DOHH2 (cell line): ENCODE measurements around the gene TEX14.
A peak's percentile ranks its signal among the peaks of the same experiment; 100 is the strongest.

ENCODE experiments used
- H3F3A ChIP-seq: fragments of 200-600 bp; sonication (generic), shearing (Covaris generic); 2 replicates; pipeline ENCODE4 v1.6.0; 2016; ENCODE audit warnings: antibody characterized with exemption, mild to moderate bottlenecking; ENCODE audit not compliant: control insufficient read depth, insufficient read depth
- H3K27ac ChIP-seq: fragments of 200-600 bp; sonication (generic); 2 replicates; pipeline ENCODE4 v1.5.1; 2014; ENCODE audit warnings: low read depth, mild to moderate bottlenecking, low read length, moderate library complexity
- H3K27me3 ChIP-seq: fragments of 200-600 bp; sonication (generic); 2 replicates; pipeline ENCODE4 v1.6.1; 2014; ENCODE audit warnings: mild to moderate bottlenecking, low read length, mixed read lengths; ENCODE audit not compliant: control insufficient read depth
- H3K36me3 ChIP-seq: fragments of 200-600 bp; sonication (generic); 2 replicates; pipeline ENCODE4 v1.6.1; 2014; ENCODE audit warnings: mild to moderate bottlenecking, low read length, moderate library complexity, mixed read lengths; ENCODE audit not compliant: control insufficient read depth
- H3K4me1 ChIP-seq: fragments of 200-600 bp; sonication (generic); 2 replicates; pipeline ENCODE4 v1.6.1; 2014; ENCODE audit warnings: mild to moderate bottlenecking, low read length, mixed read lengths; ENCODE audit not compliant: control insufficient read depth
- H3K4me2 ChIP-seq: fragments of 200-600 bp; sonication (generic); 2 replicates; pipeline ENCODE4 v1.6.0; 2014; ENCODE audit warnings: mild to moderate bottlenecking, low read length, moderate library complexity
- H3K4me3 ChIP-seq: fragments of 200-600 bp; sonication (generic); 2 replicates; pipeline ENCODE4 v1.5.1; 2014; ENCODE audit warnings: mild to moderate bottlenecking, low read length, mixed read lengths
- H3K79me2 ChIP-seq: fragments of 200-600 bp; sonication (generic); 2 replicates; pipeline ENCODE4 v1.6.1; 2014; ENCODE audit warnings: mild to moderate bottlenecking, low read length, mixed read lengths; ENCODE audit not compliant: control insufficient read depth
- H3K9me2 ChIP-seq: fragments of 200-600 bp; sonication (generic); replicated peaks from 2 replicates; pipeline ENCODE4 v1.6.1; 2014; ENCODE audit warnings: mild to moderate bottlenecking, low read length, mixed read lengths; ENCODE audit not compliant: control insufficient read depth
- H3K9me3 ChIP-seq: fragments of 200-600 bp; sonication (generic); 2 replicates; pipeline ENCODE4 v1.6.1; 2014; ENCODE audit warnings: antibody characterized with exemption, low read length, mixed read lengths; ENCODE audit not compliant: control insufficient read depth, insufficient read depth
- H4K20me1 ChIP-seq: fragments of 200-600 bp; sonication (generic); 2 replicates; pipeline ENCODE4 v1.6.0; 2014; ENCODE audit warnings: low read depth, mild to moderate bottlenecking, antibody characterized with exemption, low read length, moderate library complexity; ENCODE audit not compliant: control insufficient read depth, insufficient read depth
- EZH2phosphoT487 ChIP-seq: fragments of 200-600 bp; sonication (generic); IDR thresholded peaks from 2 replicates; pipeline ENCODE4 v1.6.1; 2017; ENCODE audit warnings: borderline replicate concordance, mild to moderate bottlenecking, antibody characterized with exemption, low read length, moderate library complexity, mixed read lengths
- TF ChIP-seq, protein P1 (sequence below): fragments of 200-600 bp; sonication (generic); IDR thresholded peaks from one replicate; pipeline ENCODE4 v1.5.1; 2014; ENCODE audit warnings: antibody characterized with exemption, mild to moderate bottlenecking, low read depth, low read length; ENCODE audit not compliant: poor library complexity, severe bottlenecking

Gene TEX14

GRCh38 chr17:58639681-58640080 lies 52.2 kb downstream of the TEX14 start:
- Histone ChIP-seq H3K4me3 (no peak overlapping the region), H3K27ac (no peak overlapping the region), H3K4me2 (no peak overlapping the region), H3K9me2 (no peaks in the 10 kb centered on the region), H3K4me1 (no peaks in the 10 kb centered on the region), H4K20me1 (no peaks in the 10 kb centered on the region), H3K9me3 (no peaks in the 10 kb centered on the region), H3K79me2 (no peaks in the 10 kb centered on the region), H3K27me3 (no peaks in the 10 kb centered on the region), H3K36me3 (no peaks in the 10 kb centered on the region), H3F3A (no peaks in the 10 kb centered on the region)
- TF ChIP-seq, protein P1, sequence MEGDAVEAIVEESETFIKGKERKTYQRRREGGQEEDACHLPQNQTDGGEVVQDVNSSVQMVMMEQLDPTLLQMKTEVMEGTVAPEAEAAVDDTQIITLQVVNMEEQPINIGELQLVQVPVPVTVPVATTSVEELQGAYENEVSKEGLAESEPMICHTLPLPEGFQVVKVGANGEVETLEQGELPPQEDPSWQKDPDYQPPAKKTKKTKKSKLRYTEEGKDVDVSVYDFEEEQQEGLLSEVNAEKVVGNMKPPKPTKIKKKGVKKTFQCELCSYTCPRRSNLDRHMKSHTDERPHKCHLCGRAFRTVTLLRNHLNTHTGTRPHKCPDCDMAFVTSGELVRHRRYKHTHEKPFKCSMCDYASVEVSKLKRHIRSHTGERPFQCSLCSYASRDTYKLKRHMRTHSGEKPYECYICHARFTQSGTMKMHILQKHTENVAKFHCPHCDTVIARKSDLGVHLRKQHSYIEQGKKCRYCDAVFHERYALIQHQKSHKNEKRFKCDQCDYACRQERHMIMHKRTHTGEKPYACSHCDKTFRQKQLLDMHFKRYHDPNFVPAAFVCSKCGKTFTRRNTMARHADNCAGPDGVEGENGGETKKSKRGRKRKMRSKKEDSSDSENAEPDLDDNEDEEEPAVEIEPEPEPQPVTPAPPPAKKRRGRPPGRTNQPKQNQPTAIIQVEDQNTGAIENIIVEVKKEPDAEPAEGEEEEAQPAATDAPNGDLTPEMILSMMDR: no peak
- no peak for TF ChIP-seq EZH2phosphoT487

DNA sequence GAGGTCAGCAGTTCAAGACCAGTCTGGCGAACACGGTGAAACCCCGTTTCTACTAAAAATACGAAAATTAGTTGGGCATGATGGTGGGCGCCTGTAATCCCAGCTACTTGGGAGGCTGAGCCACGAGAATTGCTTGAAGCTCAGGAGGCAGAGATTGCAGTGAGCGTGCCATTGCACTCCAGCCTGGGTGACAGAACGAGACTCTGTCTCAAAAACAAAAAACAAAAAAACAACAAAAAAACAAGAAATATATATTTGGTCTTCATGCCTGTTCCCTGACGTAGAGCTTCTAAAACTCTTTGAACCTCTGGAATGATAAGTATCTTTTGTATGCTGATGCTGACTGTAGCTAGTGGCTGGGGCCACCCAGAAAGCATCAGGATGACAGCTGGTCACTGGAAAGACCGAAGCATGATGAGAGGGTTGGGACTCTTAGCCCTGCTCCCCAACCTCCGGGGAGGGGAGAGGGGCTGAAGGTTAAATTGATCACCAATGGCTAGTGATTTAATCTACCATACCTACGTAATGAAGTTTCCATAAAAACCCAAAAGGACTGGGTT lies 54.8 kb downstream of the TEX14 start:
- Histone ChIP-seq H3K4me3 (no peak overlapping the region), H3K4me1 (peaks cover 7% of the 10 kb centered on the region), H4K20me1 (no peaks in the 10 kb centered on the region), H3K79me2 (no peaks in the 10 kb centered on the region), H3K27ac (no peak overlapping the region), H3F3A (0 out of 2 replicates have a peak, but pooled peaks cover 4% of the 10 kb centered on the region), H3K9me2 (no peaks in the 10 kb centered on the region; the same call in 1 of the 2 replicates), H3K4me2 (no peak overlapping the region), H3K27me3 (no peaks in the 10 kb centered on the region), H3K9me3 (no peaks in the 10 kb centered on the region), H3K36me3 (no peaks in the 10 kb centered on the region)
- TF ChIP-seq, protein P1: no peak
- no peak for TF ChIP-seq EZH2phosphoT487

DNA sequence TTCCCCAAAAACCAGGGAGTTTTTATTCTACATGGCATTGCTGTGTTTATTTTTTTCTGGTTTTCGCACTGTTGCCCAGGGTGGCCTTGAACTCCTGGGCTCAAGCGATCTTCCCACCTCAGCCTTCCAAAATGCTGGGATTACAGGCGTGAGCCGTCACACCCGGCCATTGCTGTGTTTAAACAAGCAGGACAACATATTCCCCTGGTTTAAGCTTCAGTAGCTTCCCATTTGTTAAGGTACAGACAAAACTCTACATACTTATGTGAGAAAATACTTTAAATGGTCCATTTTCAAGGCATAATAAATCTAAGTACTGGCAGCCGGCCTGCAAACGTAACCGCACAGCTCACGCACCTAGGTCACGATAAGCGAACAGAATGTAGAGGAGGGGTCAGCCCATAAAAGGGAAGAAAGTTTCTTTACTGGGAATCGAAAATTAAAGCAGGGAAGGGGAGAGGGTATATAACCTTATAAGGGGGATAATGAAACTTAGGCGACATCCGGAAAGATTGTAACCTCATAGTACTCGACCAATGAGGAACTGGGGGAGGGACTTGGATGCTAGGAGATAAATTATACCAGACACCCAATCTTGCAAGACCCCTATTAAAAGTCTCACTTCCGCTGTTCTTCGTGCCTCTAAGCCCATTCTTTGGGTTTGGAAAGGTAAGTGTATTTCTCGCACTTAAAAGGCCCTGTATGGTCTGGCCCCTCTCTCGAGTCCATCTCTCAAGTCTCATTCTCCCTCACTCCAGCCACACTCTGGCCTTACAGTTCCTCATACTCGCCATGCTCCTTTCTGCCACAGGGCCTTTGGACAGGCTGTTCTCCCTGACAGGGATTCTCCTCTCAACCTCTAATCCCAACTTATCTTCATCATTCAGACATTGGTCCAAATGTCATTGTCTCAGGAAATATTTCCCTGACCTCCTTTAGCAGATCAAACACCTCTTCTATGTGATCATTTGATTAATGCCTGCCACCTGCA lies 59.2 kb downstream of the TEX14 start:
- peaks cover 17% of the 10 kb centered on the region for H3F3A ChIP-seq
- H3K36me3 ChIP-seq: no peaks in the 10 kb centered on the region
- TF ChIP-seq, protein P1: no peak
- no peak for TF ChIP-seq EZH2phosphoT487

More for the DNA sequence above, 59.2 kb downstream of the TEX14 start:
- Histone ChIP-seq H3K27me3 (no peaks in the 10 kb centered on the region), H3K9me3 (no peaks in the 10 kb centered on the region), H4K20me1 (no peaks in the 10 kb centered on the region), H3K27ac (peak overlapping the region; percentile 70), H3K4me1 (peaks cover 19% of the 10 kb centered on the region), H3K4me3 (peak overlapping the region; percentile 71), H3K79me2 (no peaks in the 10 kb centered on the region; the same call in 1 of the 2 replicates), H3K9me2 (no peaks in the 10 kb centered on the region; the same call in 1 of the 2 replicates), H3K4me2 (peak overlapping the region; percentile 81)
